ENCODE measurements around the gene RHD. TPM values are rescaled to one million over a fixed set of nuclear protein-coding genes. Genes with fewer than 3 reads are reported as not detected.
"Not testable (repeated sequence)": the region's sequence is repeated elsewhere in the genome, so short reads cannot be mapped to it uniquely, and the experiment has no call there.

RHD gene
- total and polyA plus RNA-seq, 10 of the 15 experiments (the other 5 are each of a cell fraction or from before 2014, with no cell fraction given) = 0.02 to 0.34 (median 0.18) TPM; not detected in 6

DNA sequence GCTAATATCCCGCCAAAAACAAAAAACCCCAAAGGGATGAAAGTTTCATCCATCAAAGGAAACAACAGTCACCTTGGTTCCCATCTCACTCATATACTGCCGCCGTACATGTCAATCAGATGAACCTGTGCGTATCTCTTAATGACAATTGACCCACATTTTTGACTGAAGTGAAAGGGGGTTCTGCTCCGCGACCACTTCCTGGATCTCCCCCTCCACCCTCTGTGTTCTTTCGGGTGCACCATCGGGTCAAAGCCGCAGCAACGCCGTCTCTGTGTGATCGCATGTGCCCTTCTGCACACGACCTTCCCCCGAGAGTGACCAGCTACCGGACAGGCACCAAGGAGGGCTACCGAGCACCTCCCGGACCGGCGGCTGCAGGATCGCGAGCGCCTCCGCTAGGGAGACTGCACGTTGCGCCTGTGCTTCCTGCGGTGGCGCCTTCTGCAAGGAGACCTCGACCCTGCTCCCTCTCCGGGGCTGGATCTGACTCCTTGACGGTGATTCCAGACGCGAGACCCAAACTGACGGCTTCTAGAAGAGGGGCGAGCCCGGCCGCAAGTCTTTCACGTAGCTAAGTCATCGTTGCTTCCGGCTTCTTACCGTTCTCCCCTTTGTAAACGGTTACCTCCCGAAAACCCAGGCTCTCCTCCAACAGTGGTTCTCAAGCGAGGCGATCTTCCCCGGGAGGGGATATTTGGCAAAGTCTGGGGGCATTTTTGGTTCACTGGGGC, 5.6 kb upstream of the RHD start:
- H4K20me1 ChIP-seq (ENCODE audit: control insufficient read depth, insufficient read depth); H3K27ac ChIP-seq (ENCODE audit: control insufficient read depth, insufficient read depth); H3K36me3 ChIP-seq (ENCODE audit: control insufficient read depth in 2 of 2, insufficient read depth in 2 of 2, low read length in 1 of 2); RAD21 ChIA-PET (ENCODE audit: unreplicated experiment); BruUV-seq (replicated peaks); in situ Hi-C loops (cut with MboI); FAIRE-seq; H3K79me2 ChIP-seq (ENCODE audit: control insufficient read depth, insufficient read depth, low read length); intact Hi-C loops (cut with micrococcal nuclease; ENCODE audit: unreplicated experiment); H2AFZ ChIP-seq (ENCODE audit: control insufficient read depth, low read depth, low read length); H3K9me3 ChIP-seq (replicated peaks; ENCODE audit: control insufficient read depth, insufficient read depth, low read length); H3K4me1 ChIP-seq (ENCODE audit: control insufficient read depth, insufficient read depth, low read length); DNase-seq (ENCODE audit: low read depth, low spot score); CTCF ChIA-PET; H3K27me3 ChIP-seq (replicated peaks in 1 of 2; ENCODE audit: control insufficient read depth in 2 of 2, insufficient read depth in 2 of 2, low read length in 1 of 2); POLR2A ChIA-PET; SMC1A ChIA-PET (ENCODE audit: uncharacterized antibody, unreplicated experiment): not testable (repeated sequence)
- ATAC-seq = peak; percentile 75
- 0% methylated on average over 4 of the region's 45 CpGs for WGBS (ENCODE audit: insufficient coverage, insufficient replicate concordance, low lambda C conversion rate, missing lambda C conversion rate)
- H3K4me2 ChIP-seq (ENCODE audit: control insufficient read depth, insufficient read depth) = 0 out of 2 replicates have a peak overlapping the region, but pooled peaks have one; percentile 25
- H3K4me3 ChIP-seq = peak overlapping the region; percentile 21
- peak overlapping the region; percentile 39; the same call in 1 of the 2 replicates for H3K9ac ChIP-seq (ENCODE audit: control insufficient read depth, insufficient read depth, low read length)
- TF ChIP-seq, protein P1, sequence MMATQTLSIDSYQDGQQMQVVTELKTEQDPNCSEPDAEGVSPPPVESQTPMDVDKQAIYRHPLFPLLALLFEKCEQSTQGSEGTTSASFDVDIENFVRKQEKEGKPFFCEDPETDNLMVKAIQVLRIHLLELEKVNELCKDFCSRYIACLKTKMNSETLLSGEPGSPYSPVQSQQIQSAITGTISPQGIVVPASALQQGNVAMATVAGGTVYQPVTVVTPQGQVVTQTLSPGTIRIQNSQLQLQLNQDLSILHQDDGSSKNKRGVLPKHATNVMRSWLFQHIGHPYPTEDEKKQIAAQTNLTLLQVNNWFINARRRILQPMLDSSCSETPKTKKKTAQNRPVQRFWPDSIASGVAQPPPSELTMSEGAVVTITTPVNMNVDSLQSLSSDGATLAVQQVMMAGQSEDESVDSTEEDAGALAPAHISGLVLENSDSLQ (IDR thresholded peaks at IDR 0.05) = peak; percentile 85

DNA sequence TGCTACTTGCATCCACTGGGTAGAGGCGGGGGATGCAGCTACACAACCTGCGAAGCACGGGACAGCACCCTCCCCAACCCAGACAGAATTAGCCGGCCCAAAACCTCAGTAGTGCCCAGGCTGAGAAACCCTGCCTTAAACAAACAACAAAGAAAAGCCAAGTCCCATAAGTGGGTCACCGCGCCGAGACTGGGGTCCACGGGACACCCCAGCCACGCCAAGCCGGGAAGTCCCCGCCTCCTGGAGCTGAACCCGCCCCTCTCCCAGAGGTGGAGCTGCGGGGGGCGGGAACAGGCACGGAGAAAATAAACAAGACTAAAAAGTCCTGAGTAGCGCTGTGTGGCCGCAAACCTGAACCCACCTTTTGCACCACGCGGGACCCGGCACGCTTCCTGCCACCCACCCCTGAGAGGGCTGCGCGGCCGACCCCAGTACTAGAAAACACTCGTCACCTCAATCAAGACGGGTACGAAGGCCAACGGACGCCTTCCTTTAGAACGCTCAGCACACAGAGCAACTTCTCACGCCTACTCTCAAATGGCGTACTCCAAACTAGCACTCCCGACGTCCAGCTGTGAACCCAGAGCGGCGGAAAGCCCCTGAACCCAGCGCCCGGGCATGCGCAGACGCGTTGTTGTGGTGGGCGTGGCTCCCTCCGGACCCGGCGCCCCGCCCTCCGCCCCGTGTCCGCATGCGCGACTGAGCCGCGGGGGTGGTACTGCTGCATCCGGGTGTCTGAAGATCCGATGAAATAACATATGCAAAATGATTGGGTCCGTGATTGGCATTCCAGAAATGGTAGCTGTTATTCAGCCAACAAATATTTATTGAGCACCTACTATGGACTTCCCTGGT, 4.8 kb upstream of the RHD start:
- H3K79me2 ChIP-seq (ENCODE audit: control insufficient read depth, insufficient read depth, low read length); H3K4me1 ChIP-seq (ENCODE audit: control insufficient read depth, insufficient read depth, low read length); H4K20me1 ChIP-seq (ENCODE audit: control insufficient read depth, insufficient read depth); RAD21 ChIA-PET (ENCODE audit: unreplicated experiment); in situ Hi-C loops (cut with MboI); H3K4me3 ChIP-seq; H3K36me3 ChIP-seq (ENCODE audit: control insufficient read depth in 2 of 2, insufficient read depth in 2 of 2, low read length in 1 of 2); H3K27ac ChIP-seq (ENCODE audit: control insufficient read depth, insufficient read depth); H3K9me3 ChIP-seq (replicated peaks; ENCODE audit: control insufficient read depth, insufficient read depth, low read length); intact Hi-C loops (cut with micrococcal nuclease; ENCODE audit: unreplicated experiment); H3K27me3 ChIP-seq (replicated peaks in 1 of 2; ENCODE audit: control insufficient read depth in 2 of 2, insufficient read depth in 2 of 2, low read length in 1 of 2); POLR2A ChIA-PET; SMC1A ChIA-PET (ENCODE audit: uncharacterized antibody, unreplicated experiment); CTCF ChIA-PET: not testable (repeated sequence)
- TF ChIP-seq, protein P1 (IDR thresholded peaks at IDR 0.05) = peak; percentile 91
- TF ChIP-seq POLR2A (IDR thresholded peaks at IDR 0.05; ENCODE audit: low read depth, low read length) (0 out of 2 replicates have a peak, but pooled peaks have one; percentile 35), IKZF1 (conservative IDR thresholded peaks at IDR 0.05) (peak; percentile 14; the same call in 1 of the 2 replicates), NRF1 (conservative IDR thresholded peaks at IDR 0.05; ENCODE audit: low read depth, low read length) (0 out of 2 replicates have a peak, but pooled peaks have one; percentile 21)
- peak overlapping the region; percentile 83 for H2AFZ ChIP-seq (ENCODE audit: control insufficient read depth, low read depth, low read length)
- WGBS (ENCODE audit: insufficient coverage, insufficient replicate concordance, low lambda C conversion rate, missing lambda C conversion rate) = 0% methylated on average over 16 of the region's 56 CpGs
- peak; percentile 85 for ATAC-seq
- peak; percentile 28 for DNase-seq (ENCODE audit: low read depth, low spot score)
- TSS peak; percentile 74 for BruUV-seq (replicated peaks)
- peak overlapping the region; percentile 42; the same call in 1 of the 2 replicates for H3K4me2 ChIP-seq (ENCODE audit: control insufficient read depth, insufficient read depth)
- FAIRE-seq = peak; percentile 92
- H3K9ac ChIP-seq (ENCODE audit: control insufficient read depth, insufficient read depth, low read length) = peak overlapping the region; percentile 48; the same call in 1 of the 2 replicates

- ATAC-seq = not testable (repeated sequence)
Measured at GRCh38 chr1:25268143-25268760, 4.1 kb upstream of the RHD start.

More at GRCh38 chr1:25268143-25268760, 4.1 kb upstream of the RHD start:
- H3K79me2 ChIP-seq (ENCODE audit: control insufficient read depth, insufficient read depth, low read length); CTCF ChIA-PET; RAD21 ChIA-PET (ENCODE audit: unreplicated experiment); H3K4me3 ChIP-seq; H3K36me3 ChIP-seq (ENCODE audit: control insufficient read depth in 2 of 2, insufficient read depth in 2 of 2, low read length in 1 of 2); H3K27me3 ChIP-seq (replicated peaks in 1 of 2; ENCODE audit: control insufficient read depth in 2 of 2, insufficient read depth in 2 of 2, low read length in 1 of 2); H3K27ac ChIP-seq (ENCODE audit: control insufficient read depth, insufficient read depth); FAIRE-seq; POLR2A ChIA-PET; in situ Hi-C loops (cut with MboI); SMC1A ChIA-PET (ENCODE audit: uncharacterized antibody, unreplicated experiment); DNase-seq (ENCODE audit: low read depth, low spot score); H3K9me3 ChIP-seq (replicated peaks; ENCODE audit: control insufficient read depth, insufficient read depth, low read length); intact Hi-C loops (cut with micrococcal nuclease; ENCODE audit: unreplicated experiment); H4K20me1 ChIP-seq (ENCODE audit: control insufficient read depth, insufficient read depth); BruUV-seq (replicated peaks); H3K4me1 ChIP-seq (ENCODE audit: control insufficient read depth, insufficient read depth, low read length); H3K9ac ChIP-seq (ENCODE audit: control insufficient read depth, insufficient read depth, low read length): not testable (repeated sequence)
- peak overlapping the region; percentile 42; the same call in 1 of the 2 replicates for H3K4me2 ChIP-seq (ENCODE audit: control insufficient read depth, insufficient read depth)
- peak overlapping the region; percentile 83 for H2AFZ ChIP-seq (ENCODE audit: control insufficient read depth, low read depth, low read length)
- 24% methylated on average over 12 of the region's 14 CpGs for WGBS (ENCODE audit: insufficient coverage, insufficient replicate concordance, low lambda C conversion rate, missing lambda C conversion rate)
